ENCODE measurements around the gene TIMP1. TPM values are rescaled to one million over a fixed set of nuclear protein-coding genes. Genes with fewer than 3 reads are reported as not detected.

The TIMP1 gene
- total RNA-seq, 1 donor from 2014 or later: 123 TPM

GRCh38 chrX:47634871-47635575 lies 52.8 kb downstream of the TIMP1 start:
- no peak for DNase-seq (ENCODE audit: low read depth)

Other genes starting within 250 kb of the TIMP1 start
- gene ZNF157, start 211.9 kb upstream of the TIMP1 start, total RNA-seq: 0.17 and 0.65 TPM in 2 replicates
- gene ZNF41, start 99.2 kb upstream of the TIMP1 start, total RNA-seq: 7.3 and 11.2 TPM in 2 replicates
- gene ARAF, start 21.2 kb upstream of the TIMP1 start, total RNA-seq: 11.3 and 28.5 TPM in 2 replicates
- 0.05 and 0.17 TPM in 2 replicates for gene SYN1, start 37.4 kb downstream of the TIMP1 start, total RNA-seq
- 0.05 TPM in 1 of 2 replicates, not detected in the other for gene CFP, start 47.5 kb downstream of the TIMP1 start, total RNA-seq
- gene ELK1, start 68.1 kb downstream of the TIMP1 start, total RNA-seq: 13.5 and 16.4 TPM in 2 replicates
- gene UXT, start 76.7 kb downstream of the TIMP1 start, total RNA-seq: 62.6 and 106 TPM in 2 replicates

Data from renal cortical epithelial cell (primary cell).